Activated CD8-positive, alpha-beta memory T cell treated with anti-CD3 and anti-CD28 coated beads for 1 hour (primary cell): ENCODE measurements around the gene GLI1.
"Not testable (repeated sequence)": the region's sequence is repeated elsewhere in the genome, so short reads cannot be mapped to it uniquely, and the experiment has no call there.

Experiments used
- DNase-seq, 2 donors: peaks; one replicate each; pipeline ENCODE4 v3.0.0-alpha.2; 2020; ENCODE audit warnings: low read depth in 1 of 2; ENCODE audit errors: extremely low read depth in 1 of 2

The GLI1 gene

GRCh38 chr12:57496822-57497221 lies 37.2 kb downstream of the GLI1 start:
- DNase-seq: no peak

DNA sequence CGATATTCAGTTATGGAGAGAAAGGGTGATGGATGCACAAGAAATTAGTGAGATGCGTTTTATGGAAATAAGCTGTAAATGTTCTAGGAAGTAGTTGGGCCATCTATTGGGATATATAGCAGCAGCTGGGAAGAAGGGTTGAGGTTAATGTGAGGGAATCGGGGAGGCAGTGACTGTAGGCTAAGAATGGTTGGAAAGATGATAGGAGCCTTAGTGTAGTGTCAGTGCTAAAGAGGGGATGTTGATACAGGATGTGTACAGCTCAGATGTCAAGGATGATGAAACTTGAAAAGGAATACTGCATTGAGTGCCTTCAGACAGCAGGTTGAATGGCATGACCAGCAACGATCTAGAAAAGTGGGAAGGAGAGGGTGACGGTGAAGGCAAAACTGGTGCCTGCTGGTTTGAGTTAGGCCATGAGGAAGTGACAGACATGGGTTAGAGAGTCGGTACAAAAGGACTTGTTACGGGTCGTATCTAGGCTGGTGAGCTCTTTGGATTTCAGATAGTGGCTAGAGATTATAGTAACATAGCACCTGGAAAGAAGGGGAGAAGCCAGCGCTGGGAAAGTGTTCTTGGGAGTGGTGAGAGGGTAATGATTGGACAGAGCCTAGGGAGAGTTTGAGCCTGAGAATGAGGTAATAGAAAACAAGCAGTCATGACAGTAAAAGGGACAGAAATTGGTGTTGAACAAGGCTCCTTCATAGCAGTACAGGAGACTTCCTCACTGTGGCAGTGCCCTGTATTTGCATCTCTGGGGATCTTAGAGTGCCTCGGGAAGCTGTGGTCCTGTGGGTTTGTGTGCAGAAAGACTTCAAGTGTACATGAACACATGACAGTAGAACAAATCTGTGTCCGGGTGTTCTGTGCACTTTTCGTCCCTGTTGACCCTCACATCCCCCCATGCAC lies 37.9 kb downstream of the GLI1 start:
- DNase-seq: no peak

GRCh38 chr12:57498132-57498502 lies 38.5 kb downstream of the GLI1 start:
- no peak for DNase-seq

DNA sequence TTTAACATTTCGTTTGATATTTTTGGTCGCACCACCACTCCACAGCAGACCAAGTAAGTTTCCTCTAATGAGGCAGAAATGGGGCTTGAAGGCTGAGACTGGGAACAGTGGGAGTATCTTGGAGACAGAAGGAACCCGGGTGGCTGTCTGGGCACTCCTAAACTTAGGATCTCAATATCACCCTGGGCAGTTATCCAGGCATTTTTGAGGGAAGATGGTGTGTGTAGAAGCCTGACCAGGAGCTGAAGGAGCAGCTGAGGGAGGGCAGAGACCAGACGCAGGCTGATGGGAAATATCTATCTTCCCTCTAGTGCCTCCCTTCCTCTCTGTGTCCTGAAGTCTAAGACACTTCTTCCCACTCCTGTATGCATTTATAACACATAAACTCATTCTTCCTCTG lies 39.0 kb downstream of the GLI1 start:
- DNase-seq: no peak

DNA sequence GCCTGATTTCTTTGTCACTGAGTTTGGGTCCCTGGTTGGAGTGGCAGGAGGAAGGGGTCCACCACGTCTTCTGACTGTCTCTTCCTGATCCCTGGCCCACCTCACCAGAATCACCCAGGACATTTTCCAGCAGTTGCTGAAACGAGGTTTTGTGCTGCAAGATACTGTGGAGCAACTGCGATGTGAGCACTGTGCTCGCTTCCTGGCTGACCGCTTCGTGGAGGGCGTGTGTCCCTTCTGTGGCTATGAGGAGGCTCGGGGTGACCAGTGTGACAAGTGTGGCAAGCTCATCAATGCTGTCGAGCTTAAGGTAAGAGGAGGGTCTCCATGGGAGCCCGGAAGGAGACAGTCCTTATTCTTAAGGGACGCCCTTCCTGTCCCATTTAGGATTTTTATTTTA lies 40.6 kb downstream of the GLI1 start:
- no peak for DNase-seq

DNA sequence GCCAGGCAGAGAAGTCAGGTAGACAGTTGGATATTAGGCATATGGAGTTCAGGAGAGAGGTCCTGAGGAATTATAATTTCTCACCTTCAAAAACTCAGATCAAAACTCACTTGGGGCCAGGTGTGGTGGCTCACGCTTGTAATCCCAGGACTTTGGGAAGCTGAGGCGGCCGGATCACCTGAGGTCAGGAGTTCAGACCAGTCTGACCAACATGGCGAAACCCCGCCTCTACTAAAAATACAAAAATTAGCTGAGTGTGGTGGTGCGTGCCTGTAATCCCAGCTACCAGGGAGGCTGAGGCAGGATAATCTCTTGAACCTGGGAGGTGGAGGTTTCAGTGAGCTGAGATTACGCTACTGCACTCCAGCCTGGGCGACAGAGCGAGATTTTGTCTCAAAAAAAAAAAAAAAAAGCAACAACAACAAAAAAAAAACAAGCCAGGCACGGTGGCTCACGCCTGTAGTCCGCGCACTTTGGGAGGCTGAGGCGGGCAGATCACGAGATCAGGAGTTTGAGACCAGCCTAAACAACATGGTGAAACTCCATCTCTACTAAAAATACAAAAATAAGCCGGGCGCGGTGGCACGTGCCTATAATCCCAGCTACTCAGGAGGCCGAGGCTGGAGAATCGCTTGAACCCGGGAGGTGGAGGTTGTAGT lies 42.9 kb downstream of the GLI1 start:
- not testable (repeated sequence) for DNase-seq

GRCh38 chr12:57506541-57506940 lies 47.0 kb downstream of the GLI1 start:
- DNase-seq: not testable (repeated sequence)

DNA sequence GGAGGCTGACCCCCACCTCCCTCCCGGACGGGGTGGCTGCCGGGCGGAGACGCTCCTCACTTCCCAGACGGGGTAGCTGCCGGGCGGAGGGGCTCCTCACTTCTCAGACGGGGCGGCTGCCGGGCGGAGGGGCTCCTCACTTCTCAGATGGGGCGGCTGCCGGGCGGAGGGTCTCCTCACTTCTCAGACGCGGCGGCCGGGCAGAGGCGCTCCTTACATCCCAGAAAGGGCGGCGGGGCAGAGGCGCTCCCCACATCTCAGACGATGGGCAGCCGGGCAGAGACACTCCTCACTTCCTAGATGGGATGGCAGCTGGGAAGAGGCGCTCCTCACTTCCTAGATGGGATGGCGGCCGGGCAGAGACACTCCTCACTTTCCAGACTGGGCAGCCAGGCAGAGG lies 48.2 kb downstream of the GLI1 start:
- not testable (repeated sequence) for DNase-seq

GRCh38 chr12:57511161-57511560 lies 51.6 kb downstream of the GLI1 start:
- no peak for DNase-seq

DNA sequence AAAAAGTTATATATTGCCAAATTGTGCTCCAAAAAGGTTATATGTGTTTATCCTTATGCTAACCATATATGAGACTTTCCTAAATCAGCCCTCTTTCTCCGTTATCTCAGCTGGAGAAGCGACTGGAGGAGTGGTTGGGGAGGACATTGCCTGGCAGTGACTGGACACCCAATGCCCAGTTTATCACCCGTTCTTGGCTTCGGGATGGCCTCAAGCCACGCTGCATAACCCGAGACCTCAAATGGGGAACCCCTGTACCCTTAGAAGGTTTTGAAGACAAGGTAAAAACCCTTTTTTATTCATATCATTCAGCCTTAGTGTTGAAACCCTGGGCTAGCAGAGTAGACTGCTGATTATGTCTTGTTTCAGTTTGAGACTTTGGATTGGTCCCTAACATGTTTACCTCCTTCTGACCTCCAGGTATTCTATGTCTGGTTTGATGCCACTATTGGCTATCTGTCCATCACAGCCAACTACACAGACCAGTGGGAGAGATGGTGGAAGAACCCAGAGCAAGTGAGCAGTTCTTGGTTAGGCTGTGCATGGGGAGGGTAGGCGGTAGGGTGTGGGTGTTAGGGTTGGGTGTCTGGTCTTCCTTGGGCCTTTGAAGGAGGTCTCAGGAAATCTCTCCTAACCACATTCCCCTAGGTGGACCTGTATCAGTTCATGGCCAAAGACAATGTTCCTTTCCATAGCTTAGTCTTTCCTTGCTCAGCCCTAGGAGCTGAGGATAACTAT lies 52.2 kb downstream of the GLI1 start:
- no peak for DNase-seq

- no peak for DNase-seq
These were observed 53.1 kb downstream of the GLI1 start for GRCh38 chr12:57512665-57513064.

DNA sequence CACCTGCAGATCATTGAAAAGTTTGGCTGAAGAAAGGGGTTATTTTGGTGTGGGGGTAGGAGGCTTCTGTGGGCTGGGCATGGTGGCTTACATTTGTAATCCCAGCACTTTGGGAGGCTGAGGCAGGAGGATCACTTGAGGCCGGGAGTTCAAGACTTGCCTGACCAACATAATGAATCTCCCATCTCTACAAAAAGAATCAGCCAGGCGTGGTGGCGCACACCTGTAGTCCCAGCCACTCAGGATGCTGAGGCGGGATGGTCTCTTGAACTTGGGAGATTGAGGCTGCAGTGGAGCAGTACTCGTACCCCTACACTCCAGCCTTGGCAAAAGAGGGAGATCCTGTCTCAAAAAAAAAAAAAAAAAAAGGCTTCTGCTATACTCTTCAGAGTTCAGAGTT lies 53.7 kb downstream of the GLI1 start:
- DNase-seq: no peak

- DNase-seq: not testable (repeated sequence)
These were observed 54.1 kb downstream of the GLI1 start for GRCh38 chr12:57513677-57514076.

GRCh38 chr12:57514246-57514645 lies 54.7 kb downstream of the GLI1 start:
- DNase-seq: not testable (repeated sequence)

DNA sequence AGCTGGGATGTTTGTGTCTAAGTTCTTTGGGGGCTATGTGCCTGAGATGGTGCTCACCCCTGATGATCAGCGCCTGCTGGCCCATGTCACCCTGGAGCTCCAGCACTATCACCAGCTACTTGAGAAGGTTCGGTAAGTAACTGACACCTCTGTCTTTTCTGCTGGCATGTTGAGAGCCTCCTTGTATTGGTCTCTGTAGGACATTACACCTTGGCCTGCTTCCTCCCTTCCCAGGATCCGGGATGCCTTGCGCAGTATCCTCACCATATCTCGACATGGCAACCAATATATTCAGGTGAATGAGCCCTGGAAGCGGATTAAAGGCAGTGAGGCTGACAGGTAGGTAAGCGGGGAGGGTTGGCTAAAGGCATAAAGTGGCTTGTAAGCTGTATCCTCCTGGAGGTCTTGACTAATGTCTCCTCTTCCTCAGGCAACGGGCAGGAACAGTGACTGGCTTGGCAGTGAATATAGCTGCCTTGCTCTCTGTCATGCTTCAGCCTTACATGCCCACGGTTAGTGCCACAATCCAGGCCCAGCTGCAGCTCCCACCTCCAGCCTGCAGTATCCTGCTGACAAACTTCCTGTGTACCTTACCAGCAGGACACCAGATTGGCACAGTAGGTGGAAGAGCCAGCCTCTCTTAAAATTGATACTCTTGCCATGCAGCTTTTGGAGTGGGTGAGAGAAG lies 55.3 kb downstream of the GLI1 start:
- DNase-seq: no peak

GRCh38 chr12:57515408-57515933 lies 55.9 kb downstream of the GLI1 start:
- DNase-seq: no peak

DNA sequence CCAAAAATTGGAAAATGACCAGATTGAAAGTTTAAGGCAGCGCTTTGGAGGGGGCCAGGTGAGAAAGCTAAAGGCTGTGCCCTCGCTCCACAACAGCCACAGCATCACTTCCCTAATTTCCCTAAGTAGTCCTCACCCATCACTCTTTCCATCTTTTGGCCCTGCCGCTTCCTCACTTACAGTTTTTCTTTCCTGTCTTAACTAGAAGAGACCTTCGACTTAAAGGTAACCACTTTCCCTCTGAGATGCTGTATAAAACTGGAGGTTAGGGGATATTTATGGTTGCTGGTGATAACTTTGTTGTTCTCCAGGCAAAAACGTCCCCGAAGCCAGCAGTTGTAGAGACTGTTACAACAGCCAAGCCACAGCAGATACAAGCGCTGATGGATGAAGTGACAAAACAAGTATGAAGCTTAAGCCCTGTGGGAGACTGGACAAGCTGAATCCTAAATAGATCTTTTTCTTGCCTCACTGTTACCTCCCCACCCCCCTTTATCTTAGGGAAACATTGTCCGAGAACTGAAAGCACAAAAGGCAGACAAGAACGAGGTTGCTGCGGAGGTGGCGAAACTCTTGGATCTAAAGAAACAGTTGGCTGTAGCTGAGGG lies 56.5 kb downstream of the GLI1 start:
- no peak for DNase-seq

GRCh38 chr12:57516617-57517153 lies 57.1 kb downstream of the GLI1 start:
- no peak for DNase-seq

GRCh38 chr12:57517187-57517586 lies 57.6 kb downstream of the GLI1 start:
- DNase-seq: no peak

DNA sequence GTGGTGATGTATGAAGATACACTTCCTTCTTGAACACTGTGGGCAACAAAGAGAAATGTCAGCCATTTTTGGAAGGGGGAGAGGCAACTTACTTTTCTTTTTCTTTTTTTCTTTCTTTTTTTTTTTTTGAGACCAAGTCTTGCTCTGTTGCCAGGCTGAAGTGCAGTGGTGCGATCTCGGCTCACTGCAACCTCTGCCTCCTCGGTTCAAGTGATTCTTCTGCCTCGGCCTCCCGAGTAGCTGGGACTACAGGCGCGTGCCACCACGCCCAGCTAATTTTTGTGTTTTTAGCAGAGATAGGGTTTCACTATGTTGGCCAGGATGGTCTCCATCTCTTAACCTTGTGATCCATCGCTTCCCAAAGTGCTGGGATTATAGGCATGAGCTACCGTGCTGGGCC lies 58.1 kb downstream of the GLI1 start:
- DNase-seq: not testable (repeated sequence)
